Smooth muscle cell (in vitro differentiated cells): ENCODE data around the gene PATZ1. TPM values are rescaled to one million over a fixed set of nuclear protein-coding genes. Genes with fewer than 3 reads are reported as not detected.

Source experiments
- DNase-seq: peaks from one replicate; lab custom pipeline; 2025; ENCODE audit not compliant: unreplicated experiment; lab: John Stamatoyannopoulos, UW
- H2AFZ ChIP-seq: fragments of 200-600 bp; sonication (generic); 2 replicates; pipeline ENCODE4 v1.6.0; 2016; ENCODE audit warnings: antibody characterized with exemption, low read depth, mild to moderate bottlenecking
- H3F3A ChIP-seq: fragments of 200-600 bp; sonication (generic); 2 replicates; pipeline ENCODE4 v1.6.0; 2017; ENCODE audit warnings: antibody characterized with exemption, low read depth
- H3K27ac ChIP-seq: fragments of 200-600 bp; sonication (generic); 2 replicates; pipeline ENCODE4 v1.5.1; 2016; ENCODE audit warnings: low read depth, mild to moderate bottlenecking
- H3K27me3 ChIP-seq: fragments of 200-600 bp; sonication (generic); 2 replicates; pipeline ENCODE4 v1.6.1; 2016; ENCODE audit warnings: low read depth, mild to moderate bottlenecking
- H3K36me3 ChIP-seq: fragments of 200-600 bp; sonication (generic); 2 replicates; pipeline ENCODE4 v1.5.1; 2016; ENCODE audit warnings: low read depth
- H3K4me1 ChIP-seq: fragments of 200-600 bp; sonication (generic); 2 replicates; pipeline ENCODE4 v1.5.1; 2016; ENCODE audit warnings: low read depth
- H3K4me2 ChIP-seq: fragments of 200-600 bp; sonication (generic); 2 replicates; pipeline ENCODE4 v1.6.0; 2016; ENCODE audit warnings: mild to moderate bottlenecking
- H3K4me3 ChIP-seq: fragments of 200-600 bp; sonication (generic); 2 replicates; pipeline ENCODE4 v1.5.1; 2016; ENCODE audit warnings: mild to moderate bottlenecking
- H3K79me2 ChIP-seq: fragments of 200-600 bp; sonication (generic); 2 replicates; pipeline ENCODE4 v1.6.0; 2016; ENCODE audit warnings: low read depth, mild to moderate bottlenecking
- H3K9ac ChIP-seq: fragments of 200-600 bp; sonication (generic); 2 replicates; pipeline ENCODE4 v1.6.0; 2016; ENCODE audit warnings: low read depth
- H3K9me3 ChIP-seq: fragments of 200-600 bp; sonication (generic); replicated peaks from 2 replicates; pipeline ENCODE4 v1.5.1; 2016; ENCODE audit warnings: low read depth
- H4K20me1 ChIP-seq: fragments of 200-600 bp; sonication (generic); 2 replicates; pipeline ENCODE4 v1.6.0; 2016; ENCODE audit warnings: low read depth
- CTCF ChIP-seq: fragments of 200-600 bp; sonication (generic); IDR thresholded peaks from 2 replicates; pipeline ENCODE4 v1.5.1; 2017; ENCODE audit warnings: borderline replicate concordance, mild to moderate bottlenecking, antibody characterized with exemption; ENCODE audit not compliant: insufficient read depth, poor library complexity, severe bottlenecking
- WGBS: methylation state at CpG from one replicate; pipeline ENCODE4 v1.1.7; 2016; ENCODE audit warnings: low lambda C conversion rate; 5-methylcytosine and 5-hydroxymethylcytosine counted together
- polyA plus RNA-seq: library from polyadenylated mRNA; unstranded; fragments of >200 nt; fragmentation: Nextera tagmentation; extraction: Ambion mirVana; gene quantifications from 2 replicates; pipeline ENCODE4 v1.2.1, GENCODE V29; 2016
- total RNA-seq: library from RNA; depleted of rRNA; stranded (reverse); fragments of >200 nt; gene quantifications from 2 replicates; pipeline ENCODE4 v1.2.3, GENCODE V29; 2014

PATZ1 gene
- total and polyA plus RNA-seq, 2 experiments from 2014 or later, result 11.9 to 12.9 TPM

DNA sequence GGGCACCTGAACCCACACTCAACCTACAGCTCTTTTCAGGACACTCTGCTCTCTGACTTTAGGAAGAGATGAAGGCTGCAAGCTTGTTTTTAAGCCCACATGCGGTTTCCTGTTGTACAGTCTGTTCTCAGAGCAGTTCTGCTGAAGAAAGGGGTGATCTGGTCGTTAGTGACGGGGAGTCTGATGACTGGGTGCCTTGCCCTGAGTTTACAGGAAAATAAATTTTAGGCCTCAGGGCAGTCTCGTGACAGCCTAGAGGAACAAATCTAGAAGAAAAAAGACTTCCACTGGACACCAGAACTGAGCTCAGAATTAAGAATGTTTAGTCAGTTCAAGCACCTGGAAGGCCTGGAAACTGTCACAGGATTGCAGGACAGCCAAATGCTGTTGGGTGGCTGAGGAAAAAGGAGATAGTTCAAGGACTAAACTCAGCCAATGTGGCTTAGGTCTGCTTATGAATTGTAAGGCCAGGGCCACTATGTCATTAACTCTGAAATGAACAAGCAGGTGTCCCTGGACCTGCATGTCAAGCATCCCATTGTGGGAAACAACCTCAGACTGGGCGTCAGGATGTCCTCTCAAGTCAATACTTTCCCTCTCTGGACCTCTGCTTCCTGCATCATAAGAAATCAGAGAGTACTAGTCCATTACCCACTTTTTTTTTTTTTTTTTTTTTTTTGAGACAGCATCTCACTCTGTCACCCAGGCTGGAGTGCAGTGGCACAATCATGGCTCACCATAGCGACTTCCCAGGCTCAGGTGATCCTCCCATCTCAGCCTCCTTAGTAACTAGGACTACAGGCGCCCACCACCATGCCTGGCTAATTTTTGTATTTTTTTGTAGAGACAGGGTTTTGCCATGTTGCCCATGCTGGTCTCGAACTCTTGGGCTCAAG is 59.5 kb downstream of the PATZ1 start:
- H3K27me3 ChIP-seq, result no peaks in the 10 kb centered on the region
- H3K4me3 ChIP-seq, result no peak overlapping the region
- H4K20me1 ChIP-seq, result no peaks in the 10 kb centered on the region
- H3K9ac ChIP-seq, result no peak overlapping the region
- no peak overlapping the region for H3K27ac ChIP-seq
- peaks cover 3% of the 10 kb centered on the region for H3K4me1 ChIP-seq
- no peaks in the 10 kb centered on the region for H3K9me3 ChIP-seq
- H3K4me2 ChIP-seq, result no peak overlapping the region
- no peak for DNase-seq
- H3K79me2 ChIP-seq, result no peaks in the 10 kb centered on the region
- WGBS, result 85% methylated on average over 8 of the region's 8 CpGs
- H3K36me3 ChIP-seq, result no peaks in the 10 kb centered on the region
- no peak for TF ChIP-seq CTCF
- H3F3A ChIP-seq, result peaks cover 7% of the 10 kb centered on the region
- no peak overlapping the region for H2AFZ ChIP-seq

DNA sequence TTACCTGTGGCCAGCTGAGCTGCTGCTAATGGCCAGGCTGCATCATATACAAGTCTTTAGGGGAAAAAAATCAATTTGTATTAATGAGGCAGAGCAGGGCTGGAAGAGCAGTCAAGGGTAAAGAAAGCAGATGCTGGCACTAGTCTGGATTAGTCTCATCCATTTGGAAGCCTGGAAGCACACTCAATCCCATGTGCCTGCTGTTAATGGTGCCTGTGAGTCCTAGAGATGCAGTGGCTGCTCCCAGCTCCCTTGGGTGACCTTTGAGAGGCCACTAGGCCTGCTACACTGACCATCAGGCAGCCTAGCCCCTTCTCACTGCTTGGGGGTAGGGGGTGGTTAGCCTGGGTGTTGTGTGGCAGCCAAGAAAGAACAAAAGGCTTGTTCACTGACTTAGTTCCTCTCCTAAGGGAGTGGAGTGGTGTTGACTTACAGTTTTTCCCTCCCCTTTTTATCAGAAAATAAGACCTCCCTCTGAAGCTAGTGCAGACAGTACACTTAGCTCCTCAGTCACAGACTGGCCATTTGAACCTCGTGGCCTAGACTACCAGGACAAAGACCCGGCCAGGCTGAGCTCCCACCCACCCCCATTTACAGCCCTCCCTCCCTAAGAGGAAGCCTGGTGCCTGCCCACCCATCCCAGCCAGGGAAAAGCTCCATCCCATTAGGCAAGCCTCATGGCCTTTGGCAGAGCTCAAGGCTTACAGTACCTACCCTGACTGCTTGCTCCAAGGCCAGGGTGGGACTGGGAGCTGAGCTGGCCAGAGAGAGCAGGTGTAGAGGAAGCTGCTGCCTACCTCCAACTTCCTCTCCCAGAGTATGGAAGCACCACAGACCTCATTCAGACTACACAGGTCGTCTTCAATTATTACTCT is 61.6 kb downstream of the PATZ1 start:
- Histone ChIP-seq H3K36me3 (no peaks in the 10 kb centered on the region), H3K4me1 (no peaks in the 10 kb centered on the region), H3K27ac (no peak overlapping the region), H3K9me3 (no peaks in the 10 kb centered on the region), H3K4me2 (no peak overlapping the region), H2AFZ (no peak overlapping the region), H3K27me3 (no peaks in the 10 kb centered on the region), H3K9ac (no peak overlapping the region), H3F3A (peaks cover 18% of the 10 kb centered on the region), H3K4me3 (no peak overlapping the region), H3K79me2 (no peaks in the 10 kb centered on the region), H4K20me1 (peaks cover 13% of the 10 kb centered on the region)
- TF ChIP-seq CTCF, result no peak
- 60% methylated on average over 3 of the region's 3 CpGs for WGBS
- DNase-seq, result no peak

DNA sequence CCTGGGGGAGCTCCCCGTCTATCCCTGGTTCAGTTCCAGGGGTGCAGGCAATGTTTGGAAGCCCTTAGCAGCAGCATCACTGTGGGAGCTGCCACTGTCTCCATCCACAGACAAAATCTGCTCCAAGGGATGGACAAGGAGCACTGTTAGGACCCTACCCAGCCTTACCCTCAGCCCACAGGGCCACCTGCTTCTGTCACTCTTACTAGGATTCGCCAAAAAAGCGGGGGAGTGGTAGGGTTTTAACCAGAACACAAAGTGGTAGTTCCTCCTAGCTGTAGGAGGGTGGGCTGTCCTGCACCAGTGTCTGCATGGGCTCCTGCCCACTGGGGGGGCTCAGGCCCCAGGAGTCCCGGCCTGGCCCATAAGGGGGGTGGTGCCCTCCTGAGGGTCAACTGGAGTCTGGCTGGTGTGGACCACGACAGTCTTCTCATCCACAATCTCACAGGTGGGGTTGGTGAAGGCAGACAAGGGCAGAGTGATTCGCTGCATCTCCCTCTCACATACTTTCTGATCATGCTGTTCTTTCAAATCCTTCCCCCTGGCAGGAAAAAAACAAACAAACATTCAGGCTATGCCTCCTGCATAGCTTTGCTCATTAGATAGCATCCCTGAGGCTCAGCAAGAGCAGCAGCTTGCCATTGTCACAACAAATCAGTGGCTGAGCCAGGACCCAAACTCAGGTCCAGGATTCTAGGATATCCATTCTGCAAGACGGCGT is 63.2 kb downstream of the PATZ1 start:
- H4K20me1 ChIP-seq, result peaks cover 13% of the 10 kb centered on the region
- H3K4me1 ChIP-seq, result no peaks in the 10 kb centered on the region
- no peak overlapping the region for H3K4me3 ChIP-seq
- 82% methylated on average over 8 of the region's 8 CpGs for WGBS
- no peak overlapping the region for H2AFZ ChIP-seq
- H3K27ac ChIP-seq, result no peak overlapping the region
- H3F3A ChIP-seq, result peaks cover 18% of the 10 kb centered on the region
- H3K9ac ChIP-seq, result no peak overlapping the region
- no peaks in the 10 kb centered on the region for H3K9me3 ChIP-seq
- H3K27me3 ChIP-seq, result no peaks in the 10 kb centered on the region
- H3K79me2 ChIP-seq, result no peaks in the 10 kb centered on the region
- no peak overlapping the region for H3K4me2 ChIP-seq
- DNase-seq, result no peak
- H3K36me3 ChIP-seq, result peaks cover 3% of the 10 kb centered on the region
- TF ChIP-seq CTCF, result no peak
